IMR-90 (cell line): ENCODE measurements around the gene FASLG. TPM values are rescaled to one million over a fixed set of nuclear protein-coding genes. Genes with fewer than 3 reads are reported as not detected.

ENCODE experiments used
- ATAC-seq: fragments of 200-7000 bp; cut with Tn5 transposase; 2 replicates; pipeline ENCODE4 v1.9.1; 2020; ENCODE audit warnings: low read depth, mild to moderate bottlenecking, moderate library complexity
- BruUV-seq: library from RNA; stranded (reverse); fragments of 400-500 nt; replicated peaks from 2 replicates; lab custom pipeline; 2021; lab: Mats Ljungman, UMichigan
- CTCF ChIA-PET: fragments of 300-600 bp; formaldehyde crosslinking; extraction: SDS; loops from one replicate; lab custom pipeline; 2021; ENCODE audit warnings: antibody characterized with exemption; lab: Yijun Ruan, JAX
- POLR2A ChIA-PET: fragments of 300-600 bp; sonication (Branson Sonifier 250); formaldehyde crosslinking; loops from one replicate; lab custom pipeline; 2022; ENCODE audit warnings: antibody characterized with exemption; ENCODE audit not compliant: unreplicated experiment; lab: Charles Lee
- DNase-seq: peaks from one replicate; pipeline ENCODE4 v3.0.0; 2013
- H2AFZ ChIP-seq: replicated peaks from 2 replicates; pipeline ENCODE3; 2013; ENCODE audit warnings: low read length, mild to moderate bottlenecking; ENCODE audit not compliant: poor library complexity
- H2AK5ac ChIP-seq: 2 replicates; pipeline ENCODE4 v1.6.1; 2013; ENCODE audit warnings: low read depth, low read length, inconsistent platforms
- H2AK9ac ChIP-seq: replicated peaks from 2 replicates; pipeline ENCODE3; 2013; ENCODE audit warnings: mild to moderate bottlenecking, low read depth, low read length, moderate library complexity; ENCODE audit not compliant: poor library complexity
- H2BK120ac ChIP-seq: 2 replicates; pipeline ENCODE4 v1.6.1; 2013; ENCODE audit warnings: low read depth, low read length, inconsistent platforms
- H2BK15ac ChIP-seq: 3 replicates; pipeline ENCODE4 v1.6.1; 2013; ENCODE audit warnings: low read depth, low read length, inconsistent platforms
- H2BK20ac ChIP-seq: 2 replicates; pipeline ENCODE4 v1.6.1; 2013; ENCODE audit warnings: low read depth, mild to moderate bottlenecking, inconsistent platforms, low read length, moderate library complexity
- H2BK5ac ChIP-seq: 2 replicates; pipeline ENCODE4 v1.6.1; 2013; ENCODE audit warnings: mild to moderate bottlenecking, low read depth, low read length, inconsistent platforms; ENCODE audit not compliant: poor library complexity, severe bottlenecking
- H3K14ac ChIP-seq: replicated peaks from 2 replicates; pipeline ENCODE4 v1.6.1; 2013; ENCODE audit warnings: low read depth, low read length, inconsistent platforms
- H3K18ac ChIP-seq: 2 replicates; pipeline ENCODE4 v1.6.1; 2013; ENCODE audit warnings: low read depth, low read length, control low read depth
- H3K23ac ChIP-seq: 2 replicates; pipeline ENCODE4 v1.6.1; 2013; ENCODE audit warnings: low read depth, low read length, inconsistent platforms
- H3K27ac ChIP-seq: 2 replicates; pipeline ENCODE4 v1.5.1; 2013; ENCODE audit warnings: mild to moderate bottlenecking, control low read depth, low read length; ENCODE audit not compliant: insufficient read depth
- H3K27me3 ChIP-seq: 2 replicates; pipeline ENCODE4 v1.6.1; 2013; ENCODE audit warnings: low read length; ENCODE audit not compliant: control insufficient read depth, insufficient read depth
- H3K36me3 ChIP-seq: 2 replicates; pipeline ENCODE4 v1.6.1; 2013; ENCODE audit warnings: low read length, mixed read lengths; ENCODE audit not compliant: control insufficient read depth, insufficient read depth
- H3K4ac ChIP-seq: 2 replicates; pipeline ENCODE4 v1.6.1; 2013; ENCODE audit warnings: low read depth, low read length, inconsistent platforms
- H3K4me1 ChIP-seq: 2 replicates; pipeline ENCODE4 v1.6.1; 2013; ENCODE audit warnings: low read length, mixed read lengths; ENCODE audit not compliant: control insufficient read depth, insufficient read depth
- H3K4me2 ChIP-seq: 2 replicates; pipeline ENCODE4 v1.6.1; 2013; ENCODE audit warnings: low read depth, mild to moderate bottlenecking, control low read depth, low read length, moderate library complexity
- H3K4me3 ChIP-seq: 2 replicates; pipeline ENCODE4 v1.5.1; 2013; ENCODE audit warnings: low read depth, mild to moderate bottlenecking, control low read depth, low read length, moderate library complexity; ENCODE audit not compliant: insufficient read depth
- H3K56ac ChIP-seq: 2 replicates; pipeline ENCODE4 v1.6.1; 2013; ENCODE audit warnings: low read length, inconsistent platforms; ENCODE audit not compliant: insufficient read depth; ENCODE audit errors: extremely low read depth
- H3K79me1 ChIP-seq, 2 experiments: 2 replicates each; pipeline ENCODE4 v1.6.1; 2013; ENCODE audit warnings: low read length in 2 of 2, inconsistent platforms in 1 of 2, low read depth in 1 of 2
- H3K9ac ChIP-seq: 2 replicates; pipeline ENCODE4 v1.6.1; 2013; ENCODE audit warnings: low read depth, low read length, control low read depth
- H3K9me1 ChIP-seq: 2 replicates; pipeline ENCODE4 v1.6.1; 2013; ENCODE audit warnings: low read length, inconsistent platforms; ENCODE audit not compliant: insufficient read depth
- H3K9me3 ChIP-seq: 2 replicates; pipeline ENCODE4 v1.6.1; 2013; ENCODE audit warnings: low read length; ENCODE audit not compliant: control insufficient read depth, insufficient read depth
- H4K20me1 ChIP-seq: 2 replicates; pipeline ENCODE4 v1.6.1; 2013; ENCODE audit warnings: low read length, inconsistent platforms; ENCODE audit not compliant: insufficient read depth
- H4K5ac ChIP-seq: 2 replicates; pipeline ENCODE4 v1.6.1; 2013; ENCODE audit warnings: mild to moderate bottlenecking, low read depth, low read length, control low read depth
- H4K8ac ChIP-seq, 2 experiments: 2 replicates each; pipeline ENCODE4 v1.6.1; 2013; ENCODE audit warnings: low read depth in 2 of 2, low read length in 2 of 2, control low read depth in 1 of 2, inconsistent platforms in 1 of 2
- H4K91ac ChIP-seq: 2 replicates; pipeline ENCODE4 v1.6.1; 2013; ENCODE audit warnings: low read depth, low read length, inconsistent platforms; ENCODE audit not compliant: insufficient read depth
- BHLHE40 ChIP-seq: fragments of 150-350 bp; IDR thresholded peaks from 2 replicates; pipeline ENCODE4 v1.6.1; 2016; ENCODE audit warnings: mild to moderate bottlenecking, low read depth, low read length
- CEBPB ChIP-seq: IDR thresholded peaks from 2 replicates; pipeline ENCODE4 v1.6.1; 2012; ENCODE audit warnings: low read depth, low read length, improper control_type of control experiment
- CHD1 ChIP-seq: IDR thresholded peaks from 2 replicates; pipeline ENCODE4 v1.6.1; 2012; ENCODE audit warnings: low read depth, low read length, improper control_type of control experiment
- FOS ChIP-seq: fragments of 150-350 bp; IDR thresholded peaks from 2 replicates; pipeline ENCODE4 v1.6.1; 2016; ENCODE audit warnings: low read depth, low read length
- MAFK ChIP-seq: IDR thresholded peaks from 2 replicates; pipeline ENCODE4 v1.6.1; 2012; ENCODE audit warnings: low read depth, low read length, improper control_type of control experiment
- MAZ ChIP-seq: IDR thresholded peaks from 2 replicates; pipeline ENCODE4 v1.6.1; 2012; ENCODE audit warnings: low read depth, mild to moderate bottlenecking, low read length, improper control_type of control experiment, moderate library complexity, borderline replicate concordance
- MXI1 ChIP-seq: IDR thresholded peaks from 2 replicates; pipeline ENCODE4 v1.6.1; 2012; ENCODE audit warnings: low read depth, mild to moderate bottlenecking, low read length, moderate library complexity, borderline replicate concordance
- POLR2A ChIP-seq: IDR thresholded peaks from 2 replicates; pipeline ENCODE4 v1.6.1; 2012; ENCODE audit warnings: mild to moderate bottlenecking, low read depth, low read length
- RAD21 ChIP-seq: IDR thresholded peaks from 2 replicates; pipeline ENCODE4 v1.6.1; 2012; ENCODE audit warnings: low read length, improper control_type of control experiment
- RCOR1 ChIP-seq: IDR thresholded peaks from 2 replicates; pipeline ENCODE4 v1.6.1; 2012; ENCODE audit warnings: mild to moderate bottlenecking, low read length, improper control_type of control experiment; ENCODE audit not compliant: insufficient replicate concordance
- RFX5 ChIP-seq: IDR thresholded peaks from 2 replicates; pipeline ENCODE4 v1.8.0; 2012; ENCODE audit warnings: low read depth, mild to moderate bottlenecking, low read length, moderate library complexity
- SMC3 ChIP-seq: fragments of 150-350 bp; IDR thresholded peaks from 2 replicates; pipeline ENCODE4 v1.6.1; 2016; ENCODE audit warnings: low read depth, mild to moderate bottlenecking, antibody characterized with exemption, low read length, moderate library complexity
- WGBS, 2 experiments: methylation state at CpG; one replicate each; pipeline versions ENCODE4 v1.1.5 to v1.1.7; 2013; ENCODE audit warnings: missing lambda C conversion rate in 2 of 2; ENCODE audit not compliant: insufficient read length in 1 of 2; ENCODE audit errors: extremely low coverage in 2 of 2; 5-methylcytosine and 5-hydroxymethylcytosine counted together
- dilution Hi-C: fragments of 300-500 bp; cut with HindIII; formaldehyde crosslinking; loops from one replicate; pipeline ENCODE4 v1.14.3; 2018; ENCODE audit warnings: low sequenced_read_pairs; ENCODE audit not compliant: unreplicated experiment
- in situ Hi-C: fragments of 300-500 bp; cut with MboI; formaldehyde crosslinking; loops from 3 replicates; pipeline ENCODE4 v1.14.3; 2019; ENCODE audit warnings: low sequenced_read_pairs, inconsistent platforms, mixed read lengths
- intact Hi-C: fragments of 100-400 bp; cut with micrococcal nuclease; formaldehyde crosslinking; loops from 2 replicates; pipeline ENCODE4 v1.10.0; 2022
- polyA plus RNA-seq, 3 experiments: library from polyadenylated mRNA; depleted of rRNA; stranded (reverse); fragments of >200 nt; gene quantifications; 2 replicates each; pipeline ENCODE4 v1.2.3, GENCODE V29; 2012; ENCODE audit warnings: low replicate concordance in 1 of 3
- total RNA-seq: library from RNA; depleted of rRNA; stranded (reverse); fragments of >200 nt; gene quantifications from 2 replicates; pipeline ENCODE4 v1.2.3, GENCODE V29; 2012
- TF ChIP-seq, protein P1 (sequence below): conservative IDR thresholded peaks from 2 replicates; pipeline ENCODE4 v1.5.1; 2012; ENCODE audit warnings: mild to moderate bottlenecking, low read depth, low read length, improper control_type of control experiment
- TF ChIP-seq, protein P2 (sequence below): fragments of 150-350 bp; IDR thresholded peaks from 2 replicates; pipeline ENCODE4 v1.6.1; 2017; ENCODE audit warnings: mild to moderate bottlenecking, antibody characterized with exemption, low read length, low read depth
- TF ChIP-seq, protein P3 (sequence below): fragments of 150-350 bp; IDR thresholded peaks from 2 replicates; pipeline ENCODE4 v1.6.1; 2016; ENCODE audit warnings: low read depth, mild to moderate bottlenecking, low read length, moderate library complexity, borderline replicate concordance

Gene FASLG
- total and polyA plus RNA-seq, 2 of the 4 experiments (the other 2 are of a cell fraction): 0.14 to 0.18 TPM

DNA sequence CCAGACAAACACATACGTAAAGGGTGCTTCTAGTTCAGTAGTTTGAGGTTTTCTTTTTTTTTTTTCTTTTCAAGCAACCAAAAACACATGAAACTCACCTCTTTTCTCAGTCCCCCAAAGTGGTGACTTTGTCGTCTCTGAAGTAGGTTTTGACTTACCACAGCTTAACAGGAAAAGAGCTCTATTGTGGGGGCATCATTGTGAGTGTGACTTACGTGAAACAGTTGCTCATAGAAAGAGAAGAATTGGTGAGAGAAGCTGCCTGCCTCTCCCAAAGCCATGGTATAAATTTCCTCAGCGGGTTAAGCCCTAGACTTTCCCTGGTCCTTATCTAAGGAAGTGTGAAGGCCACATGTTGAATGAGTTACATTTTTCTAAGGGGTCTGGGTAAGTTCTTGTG lies 11.9 kb downstream of the FASLG start:
- no CpG with 5 or more reads among the region's 4 CpGs for WGBS, 2 experiments
- Histone ChIP-seq H2AFZ (no peak overlapping the region), H3K56ac (no peak overlapping the region), H3K9me3 (no peaks in the 10 kb centered on the region), H3K27ac (no peak overlapping the region), H3K23ac (no peak overlapping the region), H3K4ac (no peak overlapping the region), H2BK15ac (no peak overlapping the region), H3K4me3 (no peak overlapping the region), H3K9ac (no peak overlapping the region), H3K14ac (no peak overlapping the region), H3K9me1 (no peaks in the 10 kb centered on the region), H4K91ac (no peak overlapping the region), H3K4me1 (no peaks in the 10 kb centered on the region), H2AK9ac (no peak overlapping the region), H2AK5ac (no peak overlapping the region), H2BK5ac (no peak overlapping the region), H3K4me2 (no peak overlapping the region), H2BK20ac (no peak overlapping the region), H4K20me1 (no peaks in the 10 kb centered on the region), H4K8ac (no peak overlapping the region), H3K18ac (no peak overlapping the region), H3K36me3 (no peaks in the 10 kb centered on the region), H3K27me3 (no peaks in the 10 kb centered on the region), H3K79me1 (no peaks in the 10 kb centered on the region), H2BK120ac (no peak overlapping the region), H4K5ac (no peak overlapping the region)
- intact Hi-C loops: no loop called here
- DNase-seq (no peak), ATAC-seq (no peak)
- POLR2A ChIA-PET: no interaction called here
- TF ChIP-seq CEBPB: no peak
- no peak for TF ChIP-seq SMC3
- TF ChIP-seq MAFK: no peak
- TF ChIP-seq MAZ: no peak
- no peak for TF ChIP-seq MXI1
- no peak for TF ChIP-seq RCOR1
- TF ChIP-seq CHD1: no peak
- TF ChIP-seq, protein P1, sequence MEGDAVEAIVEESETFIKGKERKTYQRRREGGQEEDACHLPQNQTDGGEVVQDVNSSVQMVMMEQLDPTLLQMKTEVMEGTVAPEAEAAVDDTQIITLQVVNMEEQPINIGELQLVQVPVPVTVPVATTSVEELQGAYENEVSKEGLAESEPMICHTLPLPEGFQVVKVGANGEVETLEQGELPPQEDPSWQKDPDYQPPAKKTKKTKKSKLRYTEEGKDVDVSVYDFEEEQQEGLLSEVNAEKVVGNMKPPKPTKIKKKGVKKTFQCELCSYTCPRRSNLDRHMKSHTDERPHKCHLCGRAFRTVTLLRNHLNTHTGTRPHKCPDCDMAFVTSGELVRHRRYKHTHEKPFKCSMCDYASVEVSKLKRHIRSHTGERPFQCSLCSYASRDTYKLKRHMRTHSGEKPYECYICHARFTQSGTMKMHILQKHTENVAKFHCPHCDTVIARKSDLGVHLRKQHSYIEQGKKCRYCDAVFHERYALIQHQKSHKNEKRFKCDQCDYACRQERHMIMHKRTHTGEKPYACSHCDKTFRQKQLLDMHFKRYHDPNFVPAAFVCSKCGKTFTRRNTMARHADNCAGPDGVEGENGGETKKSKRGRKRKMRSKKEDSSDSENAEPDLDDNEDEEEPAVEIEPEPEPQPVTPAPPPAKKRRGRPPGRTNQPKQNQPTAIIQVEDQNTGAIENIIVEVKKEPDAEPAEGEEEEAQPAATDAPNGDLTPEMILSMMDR: no peak
- TF ChIP-seq, protein P2, sequence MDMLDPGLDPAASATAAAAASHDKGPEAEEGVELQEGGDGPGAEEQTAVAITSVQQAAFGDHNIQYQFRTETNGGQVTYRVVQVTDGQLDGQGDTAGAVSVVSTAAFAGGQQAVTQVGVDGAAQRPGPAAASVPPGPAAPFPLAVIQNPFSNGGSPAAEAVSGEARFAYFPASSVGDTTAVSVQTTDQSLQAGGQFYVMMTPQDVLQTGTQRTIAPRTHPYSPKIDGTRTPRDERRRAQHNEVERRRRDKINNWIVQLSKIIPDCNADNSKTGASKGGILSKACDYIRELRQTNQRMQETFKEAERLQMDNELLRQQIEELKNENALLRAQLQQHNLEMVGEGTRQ: no peak
- TF ChIP-seq, protein P3, sequence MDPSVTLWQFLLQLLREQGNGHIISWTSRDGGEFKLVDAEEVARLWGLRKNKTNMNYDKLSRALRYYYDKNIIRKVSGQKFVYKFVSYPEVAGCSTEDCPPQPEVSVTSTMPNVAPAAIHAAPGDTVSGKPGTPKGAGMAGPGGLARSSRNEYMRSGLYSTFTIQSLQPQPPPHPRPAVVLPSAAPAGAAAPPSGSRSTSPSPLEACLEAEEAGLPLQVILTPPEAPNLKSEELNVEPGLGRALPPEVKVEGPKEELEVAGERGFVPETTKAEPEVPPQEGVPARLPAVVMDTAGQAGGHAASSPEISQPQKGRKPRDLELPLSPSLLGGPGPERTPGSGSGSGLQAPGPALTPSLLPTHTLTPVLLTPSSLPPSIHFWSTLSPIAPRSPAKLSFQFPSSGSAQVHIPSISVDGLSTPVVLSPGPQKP: no peak
- no peak for TF ChIP-seq RAD21
- TF ChIP-seq FOS: no peak
- TF ChIP-seq BHLHE40: no peak
- no peak for TF ChIP-seq RFX5
- no peak for TF ChIP-seq POLR2A
- BruUV-seq: no TSS peak
- in situ Hi-C loops: no loop called here
- dilution Hi-C loops: no loop called here
- CTCF ChIA-PET: no interaction called here
